K562 (cell line): ENCODE data around the gene SERINC3.

ENCODE experiments used
- CCNT2 ChIP-seq: IDR thresholded peaks from 2 replicates; pipeline ENCODE4 v1.6.1; 2011; ENCODE audit warnings: borderline replicate concordance, low read depth, mild to moderate bottlenecking, moderate library complexity, mixed read lengths, low read length; ENCODE audit not compliant: insufficient read length; ENCODE audit errors: extremely low read depth
- CTCF ChIP-seq, 3 experiments: IDR thresholded peaks in 2 of 3; conservative IDR thresholded peaks in 1 of 3; 2 replicates each; pipeline ENCODE4 v1.5.1; 2011 to 2012; ENCODE audit warnings: low read length in 3 of 3, mild to moderate bottlenecking in 3 of 3, control low read depth in 2 of 3, improper control_type of control experiment in 1 of 3, inconsistent platforms in 1 of 3, low read depth in 1 of 3, mixed read lengths in 1 of 3, moderate library complexity in 1 of 3; ENCODE audit not compliant: insufficient read depth in 2 of 3
- FOXM1 ChIP-seq, 2 experiments: fragments of 450-650 bp in 1 of 2; sonication (generic) in 1 of 2; formaldehyde crosslinking in 1 of 2; IDR thresholded peaks; 2 replicates each; pipeline versions ENCODE4 v1.6.1 to v1.9.0; 2017 to 2022; ENCODE audit warnings: low read depth in 2 of 2, mild to moderate bottlenecking in 2 of 2, missing genetic modification reagents in 1 of 2, moderate library complexity in 1 of 2
- POLR2A ChIP-seq: fragments of 450-650 bp; conservative IDR thresholded peaks from 2 replicates; pipeline ENCODE4 v1.6.1; 2016
- TCF7L2 ChIP-seq: fragments of 150-350 bp; IDR thresholded peaks from 2 replicates; pipeline ENCODE4 v1.6.1; 2016; ENCODE audit warnings: low read depth, mild to moderate bottlenecking, low read length, moderate library complexity
- ZBTB34 ChIP-seq: fragments of 250-450 bp; sonication (Bioruptor Pico); IDR thresholded peaks from 2 replicates; pipeline ENCODE4 v1.8.0; 2021; ENCODE audit warnings: mild to moderate bottlenecking, moderate library complexity
- ZFX ChIP-seq: sonication (generic); formaldehyde crosslinking; IDR thresholded peaks from 2 replicates; pipeline ENCODE4 v1.8.0; 2022; ENCODE audit warnings: mild to moderate bottlenecking, missing genetic modification reagents, moderate library complexity
- ZKSCAN8 ChIP-seq: fragments of 200-800 bp; sonication (Bioruptor generic); IDR thresholded peaks from 2 replicates; pipeline ENCODE4 v1.6.1; 2016; ENCODE audit warnings: missing genetic modification characterization, missing compliant biosample characterization
- ZNF239 ChIP-seq: fragments of 250-450 bp; sonication (Bioruptor Pico); IDR thresholded peaks from 2 replicates; pipeline ENCODE4 v1.4.0; 2020; ENCODE audit warnings: mild to moderate bottlenecking
- TF ChIP-seq, protein P1 (sequence below): fragments of 450-650 bp; IDR thresholded peaks from 2 replicates; pipeline ENCODE4 v1.6.1; 2016; ENCODE audit warnings: borderline replicate concordance
- TF ChIP-seq, protein P2 (sequence below): fragments of 250-450 bp; sonication (Bioruptor Pico); IDR thresholded peaks from 2 replicates; pipeline ENCODE4 v1.8.0; 2022; ENCODE audit warnings: moderate library complexity, mild to moderate bottlenecking, inconsistent platforms
- TF ChIP-seq, protein P3 (sequence below): fragments of 200-800 bp; sonication (Bioruptor generic); IDR thresholded peaks from 2 replicates; pipeline ENCODE4 v1.6.1; 2016; ENCODE audit warnings: missing genetic modification characterization, missing compliant biosample characterization
- TF ChIP-seq, protein P4 (sequence below): sonication (generic); formaldehyde crosslinking; IDR thresholded peaks from 2 replicates; pipeline ENCODE4 v1.9.0; 2022; ENCODE audit warnings: mild to moderate bottlenecking, missing genetic modification reagents
- TF ChIP-seq, protein P5 (sequence below): sonication (generic); formaldehyde crosslinking; IDR thresholded peaks from 2 replicates; pipeline ENCODE4 v1.8.0; 2023; ENCODE audit warnings: mild to moderate bottlenecking, missing genetic modification reagents

GRCh38 chr20:44450903-44451450 is 70.9 kb downstream of the SERINC3 start:
- TF ChIP-seq, protein P1, sequence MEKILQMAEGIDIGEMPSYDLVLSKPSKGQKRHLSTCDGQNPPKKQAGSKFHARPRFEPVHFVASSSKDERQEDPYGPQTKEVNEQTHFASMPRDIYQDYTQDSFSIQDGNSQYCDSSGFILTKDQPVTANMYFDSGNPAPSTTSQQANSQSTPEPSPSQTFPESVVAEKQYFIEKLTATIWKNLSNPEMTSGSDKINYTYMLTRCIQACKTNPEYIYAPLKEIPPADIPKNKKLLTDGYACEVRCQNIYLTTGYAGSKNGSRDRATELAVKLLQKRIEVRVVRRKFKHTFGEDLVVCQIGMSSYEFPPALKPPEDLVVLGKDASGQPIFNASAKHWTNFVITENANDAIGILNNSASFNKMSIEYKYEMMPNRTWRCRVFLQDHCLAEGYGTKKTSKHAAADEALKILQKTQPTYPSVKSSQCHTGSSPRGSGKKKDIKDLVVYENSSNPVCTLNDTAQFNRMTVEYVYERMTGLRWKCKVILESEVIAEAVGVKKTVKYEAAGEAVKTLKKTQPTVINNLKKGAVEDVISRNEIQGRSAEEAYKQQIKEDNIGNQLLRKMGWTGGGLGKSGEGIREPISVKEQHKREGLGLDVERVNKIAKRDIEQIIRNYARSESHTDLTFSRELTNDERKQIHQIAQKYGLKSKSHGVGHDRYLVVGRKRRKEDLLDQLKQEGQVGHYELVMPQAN: no peak
- TF ChIP-seq POLR2A (no peak), CCNT2 (no peak), ZBTB34 (no peak), TCF7L2 (no peak), ZFX (no peak), ZNF239 (CRISPR knock-in tag) (no peak), ZKSCAN8 (no peak), CTCF (IDR thresholded peaks at IDR 0.05 in 2 of 3, conservative IDR thresholded peaks at IDR 0.05 in 1 of 3; ENCODE audit: insufficient read depth in 2 of 3, low read depth in 1 of 3, low read length in 3 of 3) (no peak), FOXM1 (IDR thresholded peaks at IDR 0.05; ENCODE audit: low read depth) (no peak), FOXM1 (CRISPR knock-in tag; IDR thresholded peaks at IDR 0.05; ENCODE audit: low read depth) (no peak)
- TF ChIP-seq, protein P2, sequence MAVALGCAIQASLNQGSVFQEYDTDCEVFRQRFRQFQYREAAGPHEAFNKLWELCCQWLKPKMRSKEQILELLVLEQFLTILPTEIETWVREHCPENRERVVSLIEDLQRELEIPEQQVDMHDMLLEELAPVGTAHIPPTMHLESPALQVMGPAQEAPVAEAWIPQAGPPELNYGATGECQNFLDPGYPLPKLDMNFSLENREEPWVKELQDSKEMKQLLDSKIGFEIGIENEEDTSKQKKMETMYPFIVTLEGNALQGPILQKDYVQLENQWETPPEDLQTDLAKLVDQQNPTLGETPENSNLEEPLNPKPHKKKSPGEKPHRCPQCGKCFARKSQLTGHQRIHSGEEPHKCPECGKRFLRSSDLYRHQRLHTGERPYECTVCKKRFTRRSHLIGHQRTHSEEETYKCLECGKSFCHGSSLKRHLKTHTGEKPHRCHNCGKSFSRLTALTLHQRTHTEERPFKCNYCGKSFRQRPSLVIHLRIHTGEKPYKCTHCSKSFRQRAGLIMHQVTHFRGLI (CRISPR knock-in tag): no peak
- TF ChIP-seq, protein P3, sequence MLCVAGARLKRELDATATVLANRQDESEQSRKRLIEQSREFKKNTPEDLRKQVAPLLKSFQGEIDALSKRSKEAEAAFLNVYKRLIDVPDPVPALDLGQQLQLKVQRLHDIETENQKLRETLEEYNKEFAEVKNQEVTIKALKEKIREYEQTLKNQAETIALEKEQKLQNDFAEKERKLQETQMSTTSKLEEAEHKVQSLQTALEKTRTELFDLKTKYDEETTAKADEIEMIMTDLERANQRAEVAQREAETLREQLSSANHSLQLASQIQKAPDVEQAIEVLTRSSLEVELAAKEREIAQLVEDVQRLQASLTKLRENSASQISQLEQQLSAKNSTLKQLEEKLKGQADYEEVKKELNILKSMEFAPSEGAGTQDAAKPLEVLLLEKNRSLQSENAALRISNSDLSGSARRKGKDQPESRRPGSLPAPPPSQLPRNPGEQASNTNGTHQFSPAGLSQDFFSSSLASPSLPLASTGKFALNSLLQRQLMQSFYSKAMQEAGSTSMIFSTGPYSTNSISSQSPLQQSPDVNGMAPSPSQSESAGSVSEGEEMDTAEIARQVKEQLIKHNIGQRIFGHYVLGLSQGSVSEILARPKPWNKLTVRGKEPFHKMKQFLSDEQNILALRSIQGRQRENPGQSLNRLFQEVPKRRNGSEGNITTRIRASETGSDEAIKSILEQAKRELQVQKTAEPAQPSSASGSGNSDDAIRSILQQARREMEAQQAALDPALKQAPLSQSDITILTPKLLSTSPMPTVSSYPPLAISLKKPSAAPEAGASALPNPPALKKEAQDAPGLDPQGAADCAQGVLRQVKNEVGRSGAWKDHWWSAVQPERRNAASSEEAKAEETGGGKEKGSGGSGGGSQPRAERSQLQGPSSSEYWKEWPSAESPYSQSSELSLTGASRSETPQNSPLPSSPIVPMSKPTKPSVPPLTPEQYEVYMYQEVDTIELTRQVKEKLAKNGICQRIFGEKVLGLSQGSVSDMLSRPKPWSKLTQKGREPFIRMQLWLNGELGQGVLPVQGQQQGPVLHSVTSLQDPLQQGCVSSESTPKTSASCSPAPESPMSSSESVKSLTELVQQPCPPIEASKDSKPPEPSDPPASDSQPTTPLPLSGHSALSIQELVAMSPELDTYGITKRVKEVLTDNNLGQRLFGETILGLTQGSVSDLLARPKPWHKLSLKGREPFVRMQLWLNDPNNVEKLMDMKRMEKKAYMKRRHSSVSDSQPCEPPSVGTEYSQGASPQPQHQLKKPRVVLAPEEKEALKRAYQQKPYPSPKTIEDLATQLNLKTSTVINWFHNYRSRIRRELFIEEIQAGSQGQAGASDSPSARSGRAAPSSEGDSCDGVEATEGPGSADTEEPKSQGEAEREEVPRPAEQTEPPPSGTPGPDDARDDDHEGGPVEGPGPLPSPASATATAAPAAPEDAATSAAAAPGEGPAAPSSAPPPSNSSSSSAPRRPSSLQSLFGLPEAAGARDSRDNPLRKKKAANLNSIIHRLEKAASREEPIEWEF: no peak
- TF ChIP-seq, protein P4, sequence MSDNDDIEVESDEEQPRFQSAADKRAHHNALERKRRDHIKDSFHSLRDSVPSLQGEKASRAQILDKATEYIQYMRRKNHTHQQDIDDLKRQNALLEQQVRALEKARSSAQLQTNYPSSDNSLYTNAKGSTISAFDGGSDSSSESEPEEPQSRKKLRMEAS (CRISPR knock-in tag): no peak
- TF ChIP-seq, protein P5, sequence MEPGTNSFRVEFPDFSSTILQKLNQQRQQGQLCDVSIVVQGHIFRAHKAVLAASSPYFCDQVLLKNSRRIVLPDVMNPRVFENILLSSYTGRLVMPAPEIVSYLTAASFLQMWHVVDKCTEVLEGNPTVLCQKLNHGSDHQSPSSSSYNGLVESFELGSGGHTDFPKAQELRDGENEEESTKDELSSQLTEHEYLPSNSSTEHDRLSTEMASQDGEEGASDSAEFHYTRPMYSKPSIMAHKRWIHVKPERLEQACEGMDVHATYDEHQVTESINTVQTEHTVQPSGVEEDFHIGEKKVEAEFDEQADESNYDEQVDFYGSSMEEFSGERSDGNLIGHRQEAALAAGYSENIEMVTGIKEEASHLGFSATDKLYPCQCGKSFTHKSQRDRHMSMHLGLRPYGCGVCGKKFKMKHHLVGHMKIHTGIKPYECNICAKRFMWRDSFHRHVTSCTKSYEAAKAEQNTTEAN: no peak
